Kidney (tissue), 14 donors: ENCODE results near the gene LPIN3. TPM values are rescaled to one million over a fixed set of nuclear protein-coding genes. Genes with fewer than 3 reads are reported as not detected.

Source experiments
- DNase-seq, 5 donors: peaks; one replicate each; pipeline ENCODE4 v3.0.0-alpha.2; 2013 to 2020
- FAIRE-seq: peaks from 2 replicates; lab custom pipeline; 2012; peaks lifted over from hg19 to GRCh38; lab: Jason Lieb, UNC
- H3K27ac ChIP-seq, 2 donors: one replicate each; pipeline ENCODE4 v1.7.0; 2013; ENCODE audit warnings: low read depth in 2 of 2, low read length in 2 of 2, inconsistent platforms in 1 of 2
- H3K27me3 ChIP-seq: one replicate; pipeline ENCODE4 v1.7.1; 2013; ENCODE audit warnings: low read length, inconsistent platforms; ENCODE audit not compliant: control insufficient read depth, insufficient read depth
- H3K36me3 ChIP-seq, 3 donors: one replicate each; pipeline versions ENCODE4 v1.7.0 to v1.7.1; 2013; ENCODE audit warnings: low read length in 3 of 3, control low read depth in 1 of 3, inconsistent platforms in 1 of 3; ENCODE audit not compliant: insufficient read depth in 3 of 3, control insufficient read depth in 2 of 3
- H3K4me1 ChIP-seq, 3 donors: one replicate each; pipeline versions ENCODE4 v1.7.0 to v1.7.1; 2013; ENCODE audit warnings: low read length in 3 of 3, inconsistent platforms in 1 of 3, low read depth in 1 of 3; ENCODE audit not compliant: control insufficient read depth in 2 of 3, insufficient read depth in 2 of 3
- H3K4me3 ChIP-seq, 3 donors: one replicate each; pipeline versions ENCODE4 v1.7.0 to v1.8.1; 2013; ENCODE audit warnings: low read length in 3 of 3, control low read depth in 1 of 3, inconsistent platforms in 1 of 3
- H3K9ac ChIP-seq, 3 donors: one replicate each; pipeline versions ENCODE4 v1.7.0 to v1.7.1; 2013; ENCODE audit warnings: low read length in 3 of 3, control low read depth in 1 of 3, inconsistent platforms in 1 of 3
- H3K9me3 ChIP-seq, 3 donors: one replicate each; pipeline versions ENCODE4 v1.7.0 to v1.7.1; 2013; ENCODE audit warnings: low read length in 3 of 3, control low read depth in 1 of 3, inconsistent platforms in 1 of 3; ENCODE audit not compliant: control insufficient read depth in 2 of 3, insufficient read depth in 1 of 3
- CTCF ChIP-seq: IDR thresholded peaks from 3 replicates; pipeline ENCODE4 v1.5.1; 2012; ENCODE audit warnings: mild to moderate bottlenecking, moderate library complexity, borderline replicate concordance; ENCODE audit not compliant: insufficient read depth; ENCODE audit errors: extremely low read depth
- intact Hi-C: fragments of 100-400 bp; cut with DNase I; formaldehyde crosslinking; loops from one replicate; pipeline ENCODE4 v1.11.1; 2022
- polyA plus RNA-seq: library from polyadenylated mRNA; stranded (reverse); fragments of 350-450 nt; fragmentation: Illumina TruSeq; extraction: RNeasy Lipid Tissue Mini Kit (QIAGEN cat#74804); gene quantifications from one replicate; pipeline ENCODE4 v1.2.3, GENCODE V29; 2014; ENCODE audit warnings: low read depth, low replicate concordance; ENCODE audit not compliant: insufficient read depth
- total RNA-seq: library from RNA; stranded (reverse); fragmentation: NEBNext Ultra II Directional; extraction: Animal tissue kit (Norgen Biotek cat#: 25700); gene quantifications from one replicate; pipeline ENCODE4 v1.2.1, GENCODE V29; 2021
- donor health status: control.
- donor health status: control.
- donor health status: control.
- donor health status: control.
- donor health status: control.
- donor health status: DM: yes; HTN: yes; CAD: no.
- donor health status: Normal renal cell carcinoma (clear cell type).

LPIN3 gene
- total and polyA plus RNA-seq, 2 donors from 2014 or later = 29.4 to 31.6 TPM

GRCh38 chr20:41373251-41373783 is 32.7 kb downstream of the LPIN3 start:
- no peak overlapping the region for H3K27ac ChIP-seq
- intact Hi-C loops = no loop called here
- FAIRE-seq (no peak), DNase-seq (no peak)
- H3K9ac ChIP-seq = no peak overlapping the region
- no peaks in the 10 kb centered on the region for H3K27me3 ChIP-seq
- H3K4me3 ChIP-seq = no peak overlapping the region
- H3K9me3 ChIP-seq = no peaks in the 10 kb centered on the region
- H3K36me3 ChIP-seq = no peaks in the 10 kb centered on the region
- no peak for TF ChIP-seq CTCF
- no peaks in the 10 kb centered on the region for H3K4me1 ChIP-seq

GRCh38 chr20:41373931-41374920 is 33.6 kb downstream of the LPIN3 start:
- no peak overlapping the region for H3K9ac ChIP-seq
- DNase-seq (peak in 4 of 5 donors; percentile 72 to 80 (median 77)), FAIRE-seq (no peak)
- H3K9me3 ChIP-seq = no peaks in the 10 kb centered on the region
- H3K27ac ChIP-seq = no peak overlapping the region
- no peaks in the 10 kb centered on the region for H3K4me1 ChIP-seq
- no peaks in the 10 kb centered on the region for H3K36me3 ChIP-seq
- TF ChIP-seq CTCF = no peak
- intact Hi-C loops = no loop called here
- H3K4me3 ChIP-seq = no peak overlapping the region
- H3K27me3 ChIP-seq = no peaks in the 10 kb centered on the region

DNA sequence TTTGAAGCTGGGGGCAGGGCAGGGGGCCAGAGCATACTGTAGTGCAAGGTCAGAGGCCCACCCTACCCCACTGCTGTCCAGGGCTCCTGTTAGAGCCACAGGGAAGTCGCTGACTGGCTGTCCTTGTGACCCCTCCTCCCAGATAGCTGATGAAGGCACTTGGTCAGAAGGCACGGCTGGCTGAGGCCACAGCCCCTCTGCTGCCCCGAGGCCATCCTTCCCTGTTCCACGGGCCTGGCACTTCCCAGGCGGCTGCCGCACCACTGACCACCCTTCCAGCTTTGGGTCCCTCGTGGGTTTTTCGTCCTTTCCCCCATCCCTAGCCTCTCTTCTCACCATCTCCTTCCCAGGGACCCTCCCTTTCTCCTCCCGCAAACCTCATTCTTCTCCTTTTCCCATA is 35.2 kb downstream of the LPIN3 start:
- no peak overlapping the region for H3K27ac ChIP-seq
- no peaks in the 10 kb centered on the region for H3K4me1 ChIP-seq
- intact Hi-C loops = no loop called here
- no peak for TF ChIP-seq CTCF
- no peak for DNase-seq
- FAIRE-seq = no peak
- no peaks in the 10 kb centered on the region for H3K9me3 ChIP-seq
- no peak overlapping the region for H3K4me3 ChIP-seq
- no peaks in the 10 kb centered on the region for H3K36me3 ChIP-seq
- no peak overlapping the region for H3K9ac ChIP-seq
- no peaks in the 10 kb centered on the region for H3K27me3 ChIP-seq
